ENCODE results near the gene LCLAT1.

LCLAT1 gene

GRCh38 chr2:30424231-30424630, 22.8 kb upstream of the LCLAT1 start:
- no peaks in the 10 kb centered on the region for H3K9me3 ChIP-seq (ENCODE audit: control insufficient read depth in 1 of 2, low read length in 2 of 2)
- H3K27me3 ChIP-seq (ENCODE audit: control insufficient read depth in 1 of 2, insufficient read depth in 2 of 2, low read length in 2 of 2) = no peaks in the 10 kb centered on the region
- no peak overlapping the region for H3K27ac ChIP-seq (ENCODE audit: low read depth, low read length)
- no peaks in the 10 kb centered on the region for H3K36me3 ChIP-seq (ENCODE audit: control insufficient read depth in 1 of 2, insufficient read depth in 2 of 2, low read length in 2 of 2)
- H3K4me3 ChIP-seq (ENCODE audit: low read depth in 1 of 2, low read length in 2 of 2) = no peak overlapping the region
- H3K9ac ChIP-seq (ENCODE audit: low read depth in 1 of 2, low read length in 2 of 2) = no peak overlapping the region
- H3K4me1 ChIP-seq (ENCODE audit: control insufficient read depth in 1 of 2, insufficient read depth in 2 of 2, low read length in 2 of 2) = peaks cover 0 to 6% of the 10 kb centered on the region in 2 donors

- Histone ChIP-seq H3K9ac (ENCODE audit: low read depth in 1 of 2, low read length in 2 of 2) (no peak overlapping the region), H3K36me3 (ENCODE audit: control insufficient read depth in 1 of 2, insufficient read depth in 2 of 2, low read length in 2 of 2) (no peaks in the 10 kb centered on the region), H3K4me3 (ENCODE audit: low read depth in 1 of 2, low read length in 2 of 2) (no peak overlapping the region), H3K9me3 (ENCODE audit: control insufficient read depth in 1 of 2, low read length in 2 of 2) (no peaks in the 10 kb centered on the region), H3K4me1 (ENCODE audit: control insufficient read depth in 1 of 2, insufficient read depth in 2 of 2, low read length in 2 of 2) (peaks cover 0 to 6% of the 10 kb centered on the region in 2 donors), H3K27ac (ENCODE audit: low read depth, low read length) (no peak overlapping the region), H3K27me3 (ENCODE audit: control insufficient read depth in 1 of 2, insufficient read depth in 2 of 2, low read length in 2 of 2) (no peaks in the 10 kb centered on the region)
Measured at GRCh38 chr2:30425326-30425725, 21.7 kb upstream of the LCLAT1 start.

DNA sequence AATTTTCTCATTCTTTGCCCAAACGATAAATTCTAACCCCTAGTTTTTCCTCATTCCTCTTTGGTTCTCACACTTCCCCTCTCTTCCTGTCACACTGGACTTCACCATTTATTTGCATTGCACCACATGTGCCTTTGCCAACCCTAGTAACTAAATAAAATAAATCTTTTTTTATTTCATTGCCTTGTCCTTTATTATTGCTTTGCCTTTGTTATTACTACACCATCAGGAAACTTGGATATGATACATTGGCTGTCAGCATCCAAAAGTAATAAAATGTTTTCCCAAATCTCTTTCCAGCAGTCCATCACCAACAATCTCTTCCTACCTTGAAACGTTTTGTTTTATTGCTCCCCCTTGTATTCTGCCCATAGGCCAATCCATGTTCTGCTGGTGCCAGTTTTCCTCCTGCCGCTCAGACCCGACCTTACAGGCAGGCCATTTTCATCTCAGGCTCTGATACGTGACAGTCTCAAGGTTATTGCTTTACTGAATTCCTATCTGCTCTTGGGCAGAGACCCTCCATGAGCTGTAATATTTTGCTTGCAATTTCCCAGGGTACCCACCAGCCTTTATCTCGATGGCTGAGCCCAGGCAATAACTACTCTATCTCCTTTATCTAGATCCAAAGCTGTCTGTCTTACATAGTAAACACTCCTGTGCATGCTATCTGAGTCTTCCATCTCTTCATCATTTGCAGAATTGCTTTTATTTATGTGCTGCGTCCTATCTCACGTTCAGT, 19.3 kb upstream of the LCLAT1 start:
- Histone ChIP-seq H3K4me1 (ENCODE audit: control insufficient read depth in 1 of 2, insufficient read depth in 2 of 2, low read length in 2 of 2) (no peaks in the 10 kb centered on the region), H3K27me3 (ENCODE audit: control insufficient read depth in 1 of 2, insufficient read depth in 2 of 2, low read length in 2 of 2) (no peaks in the 10 kb centered on the region), H3K9me3 (ENCODE audit: control insufficient read depth in 1 of 2, low read length in 2 of 2) (no peaks in the 10 kb centered on the region), H3K36me3 (ENCODE audit: control insufficient read depth in 1 of 2, insufficient read depth in 2 of 2, low read length in 2 of 2) (no peaks in the 10 kb centered on the region), H3K27ac (ENCODE audit: low read depth, low read length) (no peak overlapping the region), H3K4me3 (ENCODE audit: low read depth in 1 of 2, low read length in 2 of 2) (no peak overlapping the region), H3K9ac (ENCODE audit: low read depth in 1 of 2, low read length in 2 of 2) (no peak overlapping the region)

DNA sequence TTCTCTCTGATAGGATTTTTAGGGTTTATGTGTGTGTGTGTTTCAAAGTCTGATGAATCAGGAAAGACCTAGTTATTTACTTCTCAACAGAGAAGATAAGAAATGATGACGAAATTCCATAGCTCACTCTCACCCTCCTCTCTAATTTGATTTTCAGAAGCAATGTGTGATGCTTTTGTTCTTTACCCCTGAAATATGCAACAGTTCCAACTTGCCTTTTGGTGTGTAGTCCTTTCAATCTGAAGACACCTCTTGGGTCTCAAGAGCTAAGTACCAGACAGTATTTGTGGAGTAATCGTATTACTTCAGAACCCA, 18.7 kb upstream of the LCLAT1 start:
- no peak overlapping the region for H3K27ac ChIP-seq (ENCODE audit: low read depth, low read length)
- no peak overlapping the region for H3K4me3 ChIP-seq (ENCODE audit: low read depth in 1 of 2, low read length in 2 of 2)
- no peaks in the 10 kb centered on the region for H3K4me1 ChIP-seq (ENCODE audit: control insufficient read depth in 1 of 2, insufficient read depth in 2 of 2, low read length in 2 of 2)
- no peaks in the 10 kb centered on the region for H3K36me3 ChIP-seq (ENCODE audit: control insufficient read depth in 1 of 2, insufficient read depth in 2 of 2, low read length in 2 of 2)
- no peaks in the 10 kb centered on the region for H3K27me3 ChIP-seq (ENCODE audit: control insufficient read depth in 1 of 2, insufficient read depth in 2 of 2, low read length in 2 of 2)
- H3K9ac ChIP-seq (ENCODE audit: low read depth in 1 of 2, low read length in 2 of 2) = no peak overlapping the region
- no peaks in the 10 kb centered on the region for H3K9me3 ChIP-seq (ENCODE audit: control insufficient read depth in 1 of 2, low read length in 2 of 2)

GRCh38 chr2:30428827-30429461, 18.1 kb upstream of the LCLAT1 start:
- no peak overlapping the region for H3K4me3 ChIP-seq (ENCODE audit: low read depth in 1 of 2, low read length in 2 of 2)
- no peak overlapping the region for H3K9ac ChIP-seq (ENCODE audit: low read depth in 1 of 2, low read length in 2 of 2)
- no peaks in the 10 kb centered on the region for H3K27me3 ChIP-seq (ENCODE audit: control insufficient read depth in 1 of 2, insufficient read depth in 2 of 2, low read length in 2 of 2)
- H3K9me3 ChIP-seq (ENCODE audit: control insufficient read depth in 1 of 2, low read length in 2 of 2) = no peaks in the 10 kb centered on the region
- no peak overlapping the region for H3K27ac ChIP-seq (ENCODE audit: low read depth, low read length)
- H3K36me3 ChIP-seq (ENCODE audit: control insufficient read depth in 1 of 2, insufficient read depth in 2 of 2, low read length in 2 of 2) = no peaks in the 10 kb centered on the region
- no peaks in the 10 kb centered on the region for H3K4me1 ChIP-seq (ENCODE audit: control insufficient read depth in 1 of 2, insufficient read depth in 2 of 2, low read length in 2 of 2)

- Histone ChIP-seq H3K4me3 (ENCODE audit: low read depth in 1 of 2, low read length in 2 of 2) (no peak overlapping the region), H3K9ac (ENCODE audit: low read depth in 1 of 2, low read length in 2 of 2) (no peak overlapping the region), H3K27me3 (ENCODE audit: control insufficient read depth in 1 of 2, insufficient read depth in 2 of 2, low read length in 2 of 2) (no peaks in the 10 kb centered on the region), H3K27ac (ENCODE audit: low read depth, low read length) (no peak overlapping the region), H3K36me3 (ENCODE audit: control insufficient read depth in 1 of 2, insufficient read depth in 2 of 2, low read length in 2 of 2) (no peaks in the 10 kb centered on the region), H3K9me3 (ENCODE audit: control insufficient read depth in 1 of 2, low read length in 2 of 2) (no peaks in the 10 kb centered on the region), H3K4me1 (ENCODE audit: control insufficient read depth in 1 of 2, insufficient read depth in 2 of 2, low read length in 2 of 2) (peaks cover 0 to 6% of the 10 kb centered on the region in 2 donors)
Measured at GRCh38 chr2:30433541-30434299, 13.3 kb upstream of the LCLAT1 start.

GRCh38 chr2:30434708-30435107, 12.3 kb upstream of the LCLAT1 start:
- Histone ChIP-seq H3K36me3 (ENCODE audit: control insufficient read depth in 1 of 2, insufficient read depth in 2 of 2, low read length in 2 of 2) (no peaks in the 10 kb centered on the region), H3K4me3 (ENCODE audit: low read depth in 1 of 2, low read length in 2 of 2) (no peak overlapping the region), H3K9me3 (ENCODE audit: control insufficient read depth in 1 of 2, low read length in 2 of 2) (no peaks in the 10 kb centered on the region), H3K9ac (ENCODE audit: low read depth in 1 of 2, low read length in 2 of 2) (no peak overlapping the region), H3K27ac (ENCODE audit: low read depth, low read length) (no peak overlapping the region), H3K4me1 (ENCODE audit: control insufficient read depth in 1 of 2, insufficient read depth in 2 of 2, low read length in 2 of 2) (peaks cover 0 to 6% of the 10 kb centered on the region in 2 donors), H3K27me3 (ENCODE audit: control insufficient read depth in 1 of 2, insufficient read depth in 2 of 2, low read length in 2 of 2) (no peaks in the 10 kb centered on the region)

GRCh38 chr2:30436859-30437435, 10.1 kb upstream of the LCLAT1 start:
- Histone ChIP-seq H3K9me3 (ENCODE audit: control insufficient read depth in 1 of 2, low read length in 2 of 2) (no peaks in the 10 kb centered on the region), H3K27me3 (ENCODE audit: control insufficient read depth in 1 of 2, insufficient read depth in 2 of 2, low read length in 2 of 2) (no peaks in the 10 kb centered on the region), H3K4me3 (ENCODE audit: low read depth in 1 of 2, low read length in 2 of 2) (no peak overlapping the region), H3K27ac (ENCODE audit: low read depth, low read length) (no peak overlapping the region), H3K9ac (ENCODE audit: low read depth in 1 of 2, low read length in 2 of 2) (no peak overlapping the region), H3K36me3 (ENCODE audit: control insufficient read depth in 1 of 2, insufficient read depth in 2 of 2, low read length in 2 of 2) (no peaks in the 10 kb centered on the region), H3K4me1 (ENCODE audit: control insufficient read depth in 1 of 2, insufficient read depth in 2 of 2, low read length in 2 of 2) (peaks cover 0 to 6% of the 10 kb centered on the region in 2 donors)

GRCh38 chr2:30437809-30438548, 9.1 kb upstream of the LCLAT1 start:
- no peaks in the 10 kb centered on the region for H3K9me3 ChIP-seq (ENCODE audit: control insufficient read depth in 1 of 2, low read length in 2 of 2)
- no peaks in the 10 kb centered on the region for H3K36me3 ChIP-seq (ENCODE audit: control insufficient read depth in 1 of 2, insufficient read depth in 2 of 2, low read length in 2 of 2)
- H3K4me1 ChIP-seq (ENCODE audit: control insufficient read depth in 1 of 2, insufficient read depth in 2 of 2, low read length in 2 of 2) = peaks cover 0 to 6% of the 10 kb centered on the region in 2 donors
- no peak overlapping the region for H3K9ac ChIP-seq (ENCODE audit: low read depth in 1 of 2, low read length in 2 of 2)
- H3K27me3 ChIP-seq (ENCODE audit: control insufficient read depth in 1 of 2, insufficient read depth in 2 of 2, low read length in 2 of 2) = no peaks in the 10 kb centered on the region
- H3K4me3 ChIP-seq (ENCODE audit: low read depth in 1 of 2, low read length in 2 of 2) = no peak overlapping the region
- H3K27ac ChIP-seq (ENCODE audit: low read depth, low read length) = no peak overlapping the region

Measured in duodenal mucosa (tissue), 2 donors.